Measurements from ENCODE around the gene SETMAR. TPM values are rescaled to one million over a fixed set of nuclear protein-coding genes. Genes with fewer than 3 reads are reported as not detected.
A peak's percentile ranks its signal among the peaks of the same experiment; 100 is the strongest.
"Not testable (repeated sequence)": the region's sequence is repeated elsewhere in the genome, so short reads cannot be mapped to it uniquely, and the experiment has no call there.

SETMAR gene
- total RNA-seq, 1 donor from 2014 or later, result 19.5 TPM

DNA sequence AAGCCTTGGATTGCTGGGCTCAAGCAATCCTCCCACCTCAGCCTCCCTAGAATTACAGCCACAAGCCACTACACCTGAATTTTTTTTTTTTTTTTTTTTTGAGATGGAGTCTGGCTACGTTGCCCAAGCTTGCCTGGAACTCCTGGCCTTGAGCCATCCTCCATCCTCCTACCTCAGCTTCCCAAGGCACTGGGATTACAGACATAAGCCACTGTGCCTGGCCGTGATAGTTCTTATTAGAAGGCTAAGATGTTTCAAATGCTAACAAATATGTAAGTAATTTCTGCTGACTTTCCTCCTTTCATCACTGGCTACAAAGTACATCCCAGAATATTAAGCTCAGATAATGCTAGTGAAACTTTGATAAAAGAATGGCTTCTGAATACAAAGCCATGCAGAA lies 5.7 kb upstream of the SETMAR start:
- no peak for TF ChIP-seq CTCF (conservative IDR thresholded peaks at IDR 0.05; ENCODE audit: low read depth, low read length)
- DNase-seq (ENCODE audit: low read depth), result no peak
- no peak overlapping the region for H3K4me3 ChIP-seq (ENCODE audit: low read depth, low read length)

GRCh38 chr3:4302747-4303146 lies 422 bp upstream of the SETMAR start:
- peak overlapping the region; percentile 90 for H3K4me3 ChIP-seq (ENCODE audit: low read depth, low read length)
- DNase-seq (ENCODE audit: low read depth), result no peak
- TF ChIP-seq CTCF (conservative IDR thresholded peaks at IDR 0.05; ENCODE audit: low read depth, low read length), result no peak

- not testable (repeated sequence) for H3K4me3 ChIP-seq (ENCODE audit: low read depth, low read length); DNase-seq (ENCODE audit: low read depth)
Observed at GRCh38 chr3:4305210-4305609, 2.0 kb downstream of the SETMAR start.

- no peak for TF ChIP-seq CTCF (conservative IDR thresholded peaks at IDR 0.05; ENCODE audit: low read depth, low read length)
- H3K4me3 ChIP-seq (ENCODE audit: low read depth, low read length), result no peak overlapping the region
- no peak for DNase-seq (ENCODE audit: low read depth)
Observed at GRCh38 chr3:4306091-4306490, 2.9 kb downstream of the SETMAR start.

- TF ChIP-seq CTCF (conservative IDR thresholded peaks at IDR 0.05; ENCODE audit: low read depth, low read length), result no peak
- no peak for DNase-seq (ENCODE audit: low read depth)
Observed at GRCh38 chr3:4306860-4307259, 3.7 kb downstream of the SETMAR start.

GRCh38 chr3:4309491-4310128 lies 6.4 kb downstream of the SETMAR start:
- TF ChIP-seq CTCF (conservative IDR thresholded peaks at IDR 0.05; ENCODE audit: low read depth, low read length), result no peak
- no peak overlapping the region for H3K4me3 ChIP-seq (ENCODE audit: low read depth, low read length)
- no peak for DNase-seq (ENCODE audit: low read depth)

More at GRCh38 chr3:4306860-4307259, 3.7 kb downstream of the SETMAR start:
- H3K4me3 ChIP-seq (ENCODE audit: low read depth, low read length), result no peak overlapping the region

DNA sequence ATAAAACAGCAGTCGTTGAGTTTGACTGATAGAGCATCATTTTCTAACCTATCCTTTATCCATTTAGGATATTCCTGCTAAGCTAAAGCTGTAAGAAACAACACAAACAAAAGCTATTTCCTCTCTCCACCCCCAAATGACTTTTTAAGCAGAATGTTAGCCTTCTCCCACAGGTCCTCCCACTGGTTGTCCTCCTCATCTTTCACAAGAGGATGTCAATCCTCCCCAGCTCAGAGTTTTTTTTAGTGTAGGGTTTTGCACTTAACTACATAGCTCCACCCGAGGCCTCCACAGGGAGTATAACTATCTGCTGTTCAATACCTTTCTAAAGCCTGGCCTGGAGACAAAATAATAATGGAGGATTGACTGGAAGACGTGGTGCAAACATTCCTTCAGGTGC lies 7.8 kb downstream of the SETMAR start:
- no peak overlapping the region for H3K4me3 ChIP-seq (ENCODE audit: low read depth, low read length)
- TF ChIP-seq CTCF (conservative IDR thresholded peaks at IDR 0.05; ENCODE audit: low read depth, low read length), result no peak
- DNase-seq (ENCODE audit: low read depth), result no peak

Measured in epithelial cell of proximal tubule (primary cell).